ENCODE data around the gene BDNF.
"Not testable (repeated sequence)": the region's sequence is repeated elsewhere in the genome, so short reads cannot be mapped to it uniquely, and the experiment has no call there.

The BDNF gene

DNA sequence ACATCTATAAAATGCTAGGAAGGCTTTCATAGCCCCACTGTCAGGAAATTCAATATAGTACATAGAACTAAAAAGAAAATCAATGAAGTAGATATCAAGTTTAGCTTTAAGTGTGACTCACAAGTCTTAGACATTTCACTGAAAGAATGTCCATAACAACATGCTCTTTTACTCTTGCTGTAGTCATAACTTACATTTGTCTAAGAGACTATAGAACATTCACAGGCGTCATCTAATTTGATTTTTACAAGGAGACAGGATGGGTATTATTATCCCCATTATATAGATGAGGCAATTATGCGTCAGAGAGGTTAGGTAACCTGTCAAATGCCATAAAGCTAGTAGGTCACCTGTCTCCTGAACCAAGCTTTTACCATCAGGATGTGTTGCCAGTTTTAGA, 36.9 kb downstream of the BDNF start:
- no peak for DNase-seq

GRCh38 chr11:27660171-27660570, 40.1 kb downstream of the BDNF start:
- DNase-seq = no peak

DNA sequence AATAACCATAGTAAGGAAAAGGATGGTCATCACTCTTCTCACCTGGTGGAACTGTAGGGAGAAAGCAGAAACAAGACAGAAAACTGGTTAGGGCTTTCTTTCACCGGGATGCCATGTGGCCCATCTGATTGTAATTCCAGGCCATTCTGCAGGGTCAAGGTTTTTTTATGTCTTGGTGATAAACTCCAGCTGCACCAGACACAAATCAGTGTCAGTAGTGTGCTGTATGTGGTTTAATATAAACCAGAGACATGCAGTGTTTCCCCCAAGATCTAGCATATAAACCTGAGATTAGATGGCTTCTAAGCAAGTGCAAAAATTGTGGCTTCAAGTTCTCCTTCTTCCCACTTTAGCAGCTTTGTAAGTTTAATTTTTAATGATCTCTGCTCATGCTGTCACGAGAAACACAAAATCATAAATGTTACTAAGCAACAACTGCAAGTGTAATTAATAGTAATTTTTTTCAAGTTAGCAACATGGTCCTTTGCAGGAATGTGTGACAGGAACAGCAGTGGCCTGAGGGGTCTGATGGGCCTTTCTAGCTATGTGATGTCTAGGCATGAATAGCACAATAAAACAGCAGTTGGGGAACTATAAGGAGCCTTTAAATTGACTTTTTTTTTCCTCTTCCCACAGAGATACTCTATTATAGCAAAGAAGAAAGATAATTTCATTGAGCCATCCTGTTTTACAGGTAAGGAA, 41.6 kb downstream of the BDNF start:
- DNase-seq = no peak

DNA sequence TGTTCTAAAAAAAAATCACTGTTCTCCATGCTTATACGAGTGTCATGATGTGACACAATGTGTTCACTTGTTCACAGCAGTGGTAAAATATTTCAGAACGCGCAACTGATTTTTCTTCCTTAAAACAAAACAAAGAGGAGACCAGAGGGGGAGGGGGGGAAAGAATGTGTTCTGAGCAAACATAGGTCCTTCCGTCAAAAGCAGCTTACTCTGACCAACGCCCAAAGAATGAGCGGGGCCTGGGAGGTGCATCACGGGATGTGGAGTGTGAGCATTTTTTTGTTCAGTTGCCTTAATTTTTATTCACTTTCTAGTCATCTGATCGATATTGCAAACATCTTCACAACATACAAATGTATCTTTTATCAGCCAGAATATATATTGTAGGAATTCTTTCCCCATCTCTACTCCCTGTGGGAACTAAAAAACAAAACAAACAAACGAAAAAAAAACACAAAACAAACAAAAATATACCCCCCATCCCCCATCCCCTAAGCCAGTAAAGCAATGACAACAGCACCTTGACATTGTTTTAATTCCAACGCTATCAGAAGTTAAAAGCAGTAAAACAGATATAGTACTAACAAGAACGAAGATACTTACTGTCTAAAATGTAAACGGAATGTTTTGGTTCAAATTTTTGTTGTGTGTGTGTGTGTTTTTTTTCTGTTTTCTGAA, 43.3 kb downstream of the BDNF start:
- no peak for DNase-seq

DNA sequence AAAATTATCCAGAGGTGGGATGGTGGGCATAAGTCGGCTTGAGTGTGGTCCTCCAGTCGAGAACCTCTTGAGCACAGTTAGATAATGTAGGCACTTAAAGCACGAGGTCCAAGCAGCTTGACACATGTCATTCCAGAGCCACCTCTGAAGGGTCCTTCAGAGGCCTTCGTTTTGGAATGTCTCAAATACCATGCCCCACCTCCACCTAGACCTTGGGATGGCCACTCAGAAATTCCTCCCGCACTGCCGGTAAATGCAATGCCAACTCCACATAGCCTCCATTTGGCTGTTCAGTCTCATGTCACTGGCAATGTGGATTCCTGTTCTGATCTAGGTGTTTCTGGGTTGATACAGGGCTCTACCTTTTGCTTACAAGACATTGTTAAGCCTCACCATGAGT, 43.9 kb downstream of the BDNF start:
- no peak for DNase-seq

GRCh38 chr11:27653990-27654758, 46.1 kb downstream of the BDNF start:
- no peak for DNase-seq

DNA sequence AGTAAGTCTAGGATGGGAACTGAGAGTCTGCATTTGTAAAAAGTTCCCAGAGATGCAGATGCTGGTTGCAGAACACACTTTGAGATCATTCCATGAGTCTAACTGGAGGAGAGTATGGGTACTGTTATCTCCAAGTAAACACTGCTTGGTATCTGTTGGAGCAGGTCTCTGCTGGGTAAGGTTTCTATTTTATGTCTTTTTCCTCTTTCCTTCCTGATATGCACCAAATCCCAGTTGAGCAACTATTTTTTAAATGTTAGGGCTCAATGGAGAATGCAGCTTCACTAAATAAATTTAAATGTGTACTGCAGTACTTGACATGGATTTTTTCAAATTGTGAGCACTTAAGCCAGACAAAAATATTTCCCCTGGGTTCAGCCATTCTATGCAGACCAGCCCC, 48.5 kb downstream of the BDNF start:
- DNase-seq = no peak

DNA sequence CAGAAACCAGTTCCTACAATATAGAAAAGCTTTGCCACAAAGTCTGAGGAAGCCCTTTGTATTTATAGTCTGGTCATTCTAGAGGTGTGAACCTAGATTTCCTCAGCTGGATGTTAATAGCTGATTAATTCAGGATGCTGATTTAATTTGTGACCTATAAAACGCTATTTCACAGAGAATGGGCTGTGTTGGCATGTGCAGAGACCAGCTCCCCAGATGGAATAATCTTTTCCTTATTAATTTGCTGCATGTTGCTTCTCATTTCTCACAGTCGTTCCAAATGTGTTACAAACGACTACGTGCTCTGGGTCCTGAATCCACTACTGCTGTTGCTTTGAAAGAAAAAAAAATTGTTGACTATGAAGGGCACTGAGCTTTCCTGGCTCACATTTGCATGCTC, 49.3 kb downstream of the BDNF start:
- DNase-seq = no peak

GRCh38 chr11:27649800-27650199, 50.5 kb downstream of the BDNF start:
- no peak for DNase-seq

DNA sequence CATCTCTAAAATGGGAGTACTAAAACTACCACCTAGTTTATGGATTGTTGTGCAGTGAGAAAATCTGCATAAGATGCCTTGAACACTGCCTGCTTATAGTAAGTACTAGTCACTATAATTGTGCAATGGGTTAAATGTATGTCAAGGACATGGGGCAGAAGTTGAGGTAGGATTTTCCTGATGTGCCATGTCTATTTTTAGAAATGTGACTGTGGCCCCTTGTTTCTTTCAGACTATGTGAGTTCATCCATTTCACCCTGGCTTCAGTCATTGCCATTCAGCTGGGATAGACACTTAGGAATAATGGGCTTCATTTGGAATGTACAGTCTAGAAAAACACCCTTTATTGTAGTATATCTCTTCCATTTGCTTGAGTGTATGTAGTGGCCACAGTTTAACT, 51.4 kb downstream of the BDNF start:
- no peak for DNase-seq

DNA sequence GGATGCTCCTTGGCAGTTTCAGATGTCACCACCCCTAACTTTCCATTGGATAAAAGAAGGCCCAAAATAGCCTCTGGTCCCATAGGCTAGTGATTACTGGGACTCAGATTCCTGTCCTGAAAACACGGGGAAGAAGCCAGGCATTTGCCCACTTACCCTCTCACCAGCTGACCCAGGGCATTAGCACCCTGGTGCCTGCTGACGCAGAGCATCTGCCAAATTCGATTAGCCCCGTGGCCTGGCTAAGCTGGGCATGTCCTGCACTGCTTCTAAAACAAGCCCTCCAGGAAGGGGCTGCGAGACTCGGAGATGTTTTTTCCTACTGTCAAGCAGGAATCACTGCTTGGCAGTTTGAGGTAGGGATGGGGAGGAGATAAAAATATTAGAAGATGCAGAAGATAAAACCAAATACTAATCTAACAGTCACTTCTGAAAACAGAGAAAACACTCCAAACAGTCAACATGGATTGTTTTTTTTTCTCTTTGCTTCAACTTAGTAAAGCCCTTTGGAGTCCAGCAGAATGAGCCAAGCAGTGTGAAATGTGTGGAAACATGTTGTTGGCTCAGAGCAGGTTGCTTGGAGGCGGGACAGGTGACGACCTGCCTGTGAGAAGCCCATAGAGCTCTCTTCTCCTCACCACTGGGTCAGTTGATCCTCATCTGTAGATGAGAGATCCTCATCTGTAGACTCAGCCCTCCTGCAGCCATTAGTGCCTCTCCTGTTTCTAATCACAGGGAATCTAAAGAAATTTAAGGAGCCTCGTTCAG, 54.0 kb downstream of the BDNF start:
- DNase-seq = no peak

GRCh38 chr11:27642954-27643353, 57.3 kb downstream of the BDNF start:
- DNase-seq = no peak

DNA sequence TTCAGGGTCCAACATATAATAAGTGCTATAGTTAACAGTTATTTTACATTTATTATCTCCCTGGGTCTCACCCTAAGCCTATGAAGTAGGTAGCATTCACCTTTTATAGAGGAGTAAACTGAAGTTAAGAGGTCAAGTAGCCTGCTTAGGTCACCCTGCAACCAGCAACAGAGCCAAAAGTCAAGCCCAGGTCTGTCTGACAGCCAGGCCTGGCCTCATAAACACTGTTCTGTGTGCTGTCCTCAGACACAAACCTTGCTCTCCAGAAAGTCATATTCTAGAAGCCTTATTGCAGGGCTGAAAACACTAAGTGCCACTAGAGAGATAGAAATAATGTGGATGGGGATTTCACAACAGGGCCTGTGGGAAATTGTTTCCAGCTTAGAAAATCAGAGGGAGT, 59.3 kb downstream of the BDNF start:
- no peak for DNase-seq

DNA sequence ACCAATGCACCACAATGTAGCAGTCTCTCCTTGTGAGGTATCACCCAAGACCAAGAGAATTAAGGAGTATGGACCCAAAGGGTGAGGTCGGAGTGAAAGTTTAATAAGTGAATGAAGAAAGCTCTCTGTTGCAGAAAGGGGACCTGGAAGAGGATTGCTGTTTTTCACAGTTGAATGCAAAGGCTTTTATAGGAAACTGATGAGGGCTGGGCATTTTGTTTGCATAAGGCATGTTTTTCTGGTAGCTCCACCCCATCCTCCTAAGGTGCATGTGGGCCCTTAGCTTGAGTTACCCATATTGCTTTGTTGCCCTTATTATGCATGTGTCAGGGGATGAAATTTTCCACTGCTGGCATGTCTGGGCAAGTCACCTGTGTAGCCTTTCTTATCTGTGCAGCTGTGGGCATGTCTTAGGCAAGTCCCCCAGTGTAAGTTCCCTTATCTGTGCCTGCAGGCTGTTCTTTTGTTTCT, 64.7 kb downstream of the BDNF start:
- no peak for DNase-seq

- not testable (repeated sequence) for DNase-seq
Observed at GRCh38 chr11:27634776-27635175, 65.5 kb downstream of the BDNF start.

DNA sequence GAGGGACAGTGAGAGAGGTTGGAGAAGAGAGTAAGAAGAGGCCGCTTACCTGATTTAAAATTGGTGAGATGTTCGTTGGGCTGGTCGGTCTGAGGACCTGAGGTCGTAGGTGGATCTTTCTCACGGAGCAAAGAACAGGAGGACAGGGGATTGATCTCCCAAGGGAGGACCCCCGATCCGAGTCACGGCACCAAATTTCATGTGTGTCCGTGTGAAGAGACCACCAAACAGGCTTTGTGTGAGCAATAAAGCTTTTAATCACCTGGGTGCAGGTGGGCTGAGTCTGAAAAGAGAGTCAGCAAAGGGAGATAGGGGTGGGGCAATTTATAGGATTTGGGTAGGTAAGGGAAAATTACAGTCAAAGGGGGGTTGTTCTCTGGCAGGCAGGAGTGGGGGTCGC, 66.0 kb downstream of the BDNF start:
- not testable (repeated sequence) for DNase-seq

GRCh38 chr11:27629023-27629422, 71.2 kb downstream of the BDNF start:
- DNase-seq = not testable (repeated sequence)

DNA sequence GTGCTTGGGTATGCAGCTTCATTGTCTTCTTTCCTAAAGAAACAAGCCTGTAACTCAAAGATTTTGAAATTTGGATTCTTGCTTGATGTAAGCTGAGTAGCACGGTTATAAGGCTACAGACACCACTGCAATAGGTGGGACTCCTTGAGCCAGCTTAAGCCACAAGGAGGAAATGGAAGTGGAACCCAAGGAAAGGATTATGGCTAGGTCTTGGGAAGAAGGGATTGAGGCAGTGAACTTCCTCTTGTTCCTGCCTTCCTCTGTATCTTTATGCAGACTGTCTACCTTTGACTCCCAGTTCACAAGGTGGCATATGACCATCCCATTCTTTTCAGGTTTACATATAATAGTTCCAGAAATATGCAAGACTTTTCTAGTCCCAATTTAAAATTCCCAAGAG, 72.3 kb downstream of the BDNF start:
- DNase-seq = no peak

GRCh38 chr11:27626938-27627586, 73.2 kb downstream of the BDNF start:
- no peak for DNase-seq

GRCh38 chr11:27626269-27626937, 73.9 kb downstream of the BDNF start:
- DNase-seq = no peak

- DNase-seq = no peak
Observed at GRCh38 chr11:27625347-27625912, 74.8 kb downstream of the BDNF start.
